HK-2 (cell line): ENCODE results near the gene RAB12.
"Not testable (repeated sequence)": the region's sequence is repeated elsewhere in the genome, so short reads cannot be mapped to it uniquely, and the experiment has no call there.

Experiments used
- DNase-seq: peaks from one replicate; pipeline ENCODE4 v3.0.0-alpha.2; 2018; ENCODE audit not compliant: unreplicated experiment

Gene RAB12

DNA sequence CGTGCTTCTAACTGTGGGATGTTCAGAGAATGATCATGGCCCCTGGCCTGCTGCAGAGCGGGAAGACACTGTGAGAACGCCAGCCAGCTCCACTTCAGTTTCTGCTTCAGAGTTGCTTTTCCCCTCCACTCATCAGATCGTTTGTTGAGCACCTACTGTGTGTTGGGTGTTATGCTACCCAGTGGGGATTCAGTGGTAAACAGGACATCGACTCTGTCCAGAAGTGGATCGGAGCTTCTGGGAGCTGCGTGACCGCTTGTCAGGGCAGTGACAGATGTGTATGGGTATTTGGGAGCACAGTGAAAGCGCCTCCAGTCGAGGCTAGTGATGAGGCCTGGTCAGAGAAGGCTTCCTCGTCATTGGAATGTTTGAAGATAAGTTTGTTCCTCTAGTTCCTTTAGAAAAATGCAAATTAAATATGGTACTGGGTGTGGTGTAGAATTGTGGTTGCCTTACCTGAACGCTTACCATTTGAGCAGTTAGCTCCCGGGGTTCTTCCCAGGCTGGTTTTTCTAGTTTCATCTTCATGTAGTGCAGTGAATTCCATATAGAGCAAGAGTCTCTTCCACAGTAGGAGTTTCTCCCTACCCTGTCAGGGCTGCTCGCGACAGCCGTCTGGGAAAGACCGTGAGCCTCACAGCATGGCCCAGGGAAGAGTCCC, 2.8 kb downstream of the RAB12 start:
- no peak for DNase-seq

DNA sequence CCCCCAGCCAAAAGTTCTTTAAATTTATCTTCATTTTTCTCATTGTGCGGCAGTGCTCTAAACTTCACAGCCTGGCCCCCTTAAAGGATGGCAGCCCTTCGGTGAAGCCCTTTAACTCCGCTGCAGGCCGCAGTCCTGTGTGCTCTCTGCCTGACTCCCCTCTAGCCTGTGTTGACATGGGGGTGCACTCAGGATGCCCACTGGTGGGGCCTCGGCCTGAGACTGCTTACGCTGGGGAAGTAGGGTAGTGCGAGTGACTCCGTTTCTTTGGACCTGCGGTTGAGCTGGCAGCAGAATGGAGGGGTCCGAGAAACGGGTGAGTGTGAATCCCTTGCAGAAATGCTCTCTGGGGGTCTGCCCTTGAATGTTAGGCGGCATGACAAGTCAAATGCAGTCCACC, 5.6 kb downstream of the RAB12 start:
- no peak for DNase-seq

DNA sequence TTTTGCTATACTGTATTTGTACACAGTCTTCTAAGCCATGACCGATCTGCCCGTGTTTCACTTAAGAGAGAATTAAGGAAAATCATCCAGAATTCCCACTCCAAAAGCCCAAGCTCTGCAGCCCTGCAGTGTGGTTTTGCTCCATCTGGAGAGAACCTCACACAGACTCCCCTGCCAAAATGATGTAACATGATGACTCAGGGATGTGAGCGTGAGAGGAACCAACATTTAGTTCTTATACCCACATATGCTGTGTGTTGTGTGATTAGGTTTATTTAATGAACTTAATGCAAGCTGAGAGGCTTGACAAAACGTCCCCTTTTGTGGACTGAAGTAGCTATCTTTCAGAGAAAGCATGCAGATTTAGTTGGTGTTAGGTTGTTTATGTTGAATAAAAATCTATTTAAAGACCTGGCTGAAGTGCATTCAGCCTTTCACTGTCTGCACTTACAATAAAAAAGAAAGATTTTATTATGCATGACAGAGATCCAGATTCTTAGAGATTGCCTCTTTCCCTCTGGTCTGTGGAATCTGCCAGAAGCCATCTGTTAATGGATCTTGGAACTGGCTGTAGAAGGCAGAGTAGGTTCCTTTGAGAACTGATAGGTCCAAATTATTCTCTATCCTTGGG, 6.3 kb downstream of the RAB12 start:
- no peak for DNase-seq

DNA sequence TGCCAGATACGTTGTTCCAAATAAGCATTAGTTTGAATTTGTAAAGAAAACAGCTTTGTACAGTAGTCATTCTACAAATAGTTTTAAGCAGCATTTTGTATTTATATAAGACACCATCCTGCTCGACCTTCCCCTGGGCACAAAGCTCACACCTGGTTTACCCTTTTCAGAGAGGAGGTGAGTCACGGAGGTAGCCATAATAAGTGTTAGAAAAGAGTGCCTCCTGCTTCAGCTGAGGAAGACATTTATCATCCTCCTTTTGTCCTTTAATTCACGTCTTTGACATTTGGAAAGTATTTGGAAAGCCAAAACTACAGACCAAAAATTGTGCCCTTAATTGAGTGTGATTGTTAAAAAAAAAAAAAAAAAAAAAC, 6.8 kb downstream of the RAB12 start:
- no peak for DNase-seq

DNA sequence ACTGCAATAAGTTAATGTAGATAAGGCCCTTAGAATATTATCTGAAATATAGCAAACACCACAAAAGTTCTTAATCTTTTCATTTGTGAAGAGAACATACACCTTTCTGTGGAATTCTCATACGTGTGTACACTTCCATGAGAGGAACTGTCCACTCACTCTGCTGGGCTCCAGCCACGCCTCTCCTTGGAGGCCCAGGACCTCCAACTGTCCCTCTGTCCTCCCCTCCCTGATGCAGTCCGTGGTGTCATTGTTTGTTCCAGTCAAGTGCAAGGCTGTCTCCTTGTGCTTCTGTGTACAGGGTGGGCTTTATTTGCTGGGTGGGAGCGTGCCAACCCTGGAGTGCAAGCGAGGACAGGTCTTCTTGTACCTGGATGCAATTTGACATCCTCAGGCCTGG, 8.7 kb downstream of the RAB12 start:
- no peak for DNase-seq

DNA sequence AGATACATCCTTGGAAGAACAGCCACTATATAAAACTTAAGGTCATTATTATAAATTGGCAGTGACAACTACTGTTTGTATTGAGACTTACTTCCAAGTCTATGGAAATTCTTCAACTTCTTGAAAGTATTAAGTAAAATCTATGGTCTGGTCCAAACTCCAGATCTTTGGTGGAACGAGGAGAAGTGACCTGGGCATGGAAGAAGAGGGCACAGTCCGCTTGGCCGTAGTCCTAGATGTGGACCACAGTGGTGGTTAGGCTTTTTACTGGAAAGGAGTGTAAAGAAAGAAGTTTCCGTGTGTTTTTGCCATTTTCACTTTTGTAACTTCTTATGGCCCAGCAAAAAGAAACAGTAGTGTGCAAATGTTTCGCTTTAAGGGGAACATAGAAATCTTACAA, 9.8 kb downstream of the RAB12 start:
- DNase-seq = no peak

DNA sequence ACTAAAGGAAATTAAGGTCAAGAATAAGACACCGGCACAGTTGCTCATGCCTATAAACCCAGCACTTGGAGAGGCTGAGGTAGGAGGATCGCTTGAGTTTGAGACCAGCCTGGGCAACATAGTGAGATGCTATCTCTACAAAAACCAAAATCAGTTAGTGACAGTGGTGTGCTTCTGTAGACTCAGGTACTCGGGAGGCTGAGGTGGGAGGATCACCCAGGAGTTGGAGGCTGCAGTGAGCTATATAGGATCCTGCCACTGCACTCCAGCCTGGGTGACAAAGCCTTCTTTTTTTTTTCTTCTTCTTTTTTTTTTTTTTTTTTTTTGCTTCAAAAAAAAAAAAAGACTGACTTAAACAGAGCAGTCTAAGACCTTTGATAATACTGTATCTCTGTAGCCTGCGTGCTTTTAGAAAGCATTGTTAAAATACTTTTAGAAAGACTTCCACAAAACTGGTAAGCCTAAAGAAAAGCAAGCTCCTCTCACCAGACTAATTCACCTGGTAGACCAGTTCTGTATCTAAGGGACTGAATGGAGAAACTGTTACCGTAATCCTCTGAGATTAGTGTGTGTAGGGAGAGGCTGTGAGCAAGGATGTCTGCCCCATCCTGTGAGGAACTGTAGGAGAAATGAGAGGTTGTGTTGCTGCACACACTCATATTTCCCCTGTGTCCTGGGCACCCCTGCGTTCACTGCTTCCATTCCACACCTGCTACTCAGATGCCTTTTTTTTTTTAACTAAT, 10.8 kb downstream of the RAB12 start:
- no peak for DNase-seq

DNA sequence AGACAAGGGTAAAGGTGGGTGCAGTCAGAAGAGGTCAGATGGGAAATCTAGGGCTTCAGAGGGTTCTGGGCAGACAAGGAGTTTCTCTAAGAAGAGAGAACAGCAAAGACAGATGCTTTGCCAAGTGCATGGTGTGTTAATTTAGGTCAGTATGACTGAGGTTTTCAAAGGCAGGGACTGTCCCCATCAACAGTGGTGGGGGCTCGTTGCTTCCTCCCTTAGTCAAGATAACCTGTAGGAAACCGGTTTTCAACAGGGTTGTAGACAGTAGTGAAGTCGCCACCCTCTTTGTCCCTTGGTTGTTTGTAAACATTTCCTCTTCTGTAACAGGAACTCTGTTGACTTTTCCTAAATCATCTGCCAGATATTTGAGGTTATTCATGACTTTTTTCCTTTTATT, 11.6 kb downstream of the RAB12 start:
- DNase-seq = no peak

DNA sequence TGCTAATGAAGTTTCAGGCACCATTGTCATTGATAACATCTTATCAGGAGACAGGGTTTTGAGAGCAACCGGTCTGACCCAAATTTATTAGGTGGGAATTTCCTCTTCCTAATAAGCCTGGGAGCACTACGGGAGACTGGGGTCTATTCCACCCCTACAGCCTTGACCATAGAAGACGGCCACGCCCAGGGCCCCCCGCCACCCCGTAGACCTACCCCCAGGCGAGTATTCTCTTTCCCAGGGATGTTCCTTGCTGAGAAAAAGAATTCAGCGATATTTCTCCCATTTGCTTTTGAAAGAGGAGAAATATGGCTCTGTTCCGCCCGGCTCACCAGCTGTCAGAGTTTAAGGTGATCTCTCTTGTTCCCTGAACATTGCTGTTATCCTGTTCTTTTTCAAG, 13.4 kb downstream of the RAB12 start:
- DNase-seq = not testable (repeated sequence)

DNA sequence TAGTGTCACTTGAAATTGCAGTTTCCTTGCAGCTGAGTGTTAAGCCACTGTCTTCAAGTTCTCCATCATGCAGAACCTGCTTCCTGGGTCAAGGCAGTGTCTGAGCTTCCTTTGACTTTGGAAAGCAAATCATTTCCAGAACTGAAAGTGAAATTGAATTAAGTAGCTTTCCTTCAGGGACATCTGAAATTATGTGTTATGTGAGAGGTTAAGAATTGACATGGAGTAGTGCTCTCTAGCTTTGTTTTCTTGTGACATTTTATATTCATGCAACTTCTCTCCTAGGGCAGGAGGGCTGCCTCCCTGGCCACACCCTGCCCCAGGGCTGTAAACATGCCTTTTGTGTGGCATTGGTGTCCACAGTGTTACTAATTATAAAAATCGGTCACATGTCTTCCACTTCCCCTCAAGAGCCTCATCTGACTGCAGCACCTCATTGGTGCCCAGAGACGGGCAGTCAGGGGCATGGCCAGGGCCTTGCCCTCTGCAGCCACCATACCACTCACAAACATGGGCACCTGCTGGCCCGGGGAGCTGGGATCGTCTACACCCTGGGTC, 14.4 kb downstream of the RAB12 start:
- no peak for DNase-seq

DNA sequence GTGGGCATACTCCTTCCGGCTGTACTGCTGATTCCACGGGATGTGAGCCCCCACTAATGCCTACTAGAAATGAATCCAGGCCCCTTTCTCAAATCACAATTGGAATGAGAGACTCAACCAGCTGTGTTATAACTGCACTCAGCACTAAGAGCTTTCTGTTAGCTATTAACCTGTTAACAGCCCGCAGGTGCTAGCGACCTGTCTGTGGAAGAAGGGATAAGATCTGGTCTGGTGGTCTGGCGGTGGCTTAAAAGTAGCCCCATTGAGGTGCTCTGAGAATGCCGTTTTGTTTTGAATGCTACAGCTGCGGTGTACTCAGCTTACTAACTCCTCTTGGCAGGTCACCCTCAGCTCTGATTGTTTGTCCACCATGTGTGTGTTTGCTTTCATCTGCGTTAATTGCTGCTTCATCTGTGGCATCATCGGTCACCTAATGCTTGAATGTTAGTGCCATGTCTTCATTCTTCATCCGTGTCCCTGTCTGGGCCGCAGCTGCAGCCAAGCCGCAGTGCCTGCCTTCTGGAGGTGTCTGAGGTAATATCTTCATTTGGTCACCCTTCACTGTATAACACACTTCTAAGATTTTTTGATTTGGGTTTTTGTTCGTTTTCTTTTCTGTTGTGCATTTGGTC, 16.3 kb downstream of the RAB12 start:
- DNase-seq = no peak

DNA sequence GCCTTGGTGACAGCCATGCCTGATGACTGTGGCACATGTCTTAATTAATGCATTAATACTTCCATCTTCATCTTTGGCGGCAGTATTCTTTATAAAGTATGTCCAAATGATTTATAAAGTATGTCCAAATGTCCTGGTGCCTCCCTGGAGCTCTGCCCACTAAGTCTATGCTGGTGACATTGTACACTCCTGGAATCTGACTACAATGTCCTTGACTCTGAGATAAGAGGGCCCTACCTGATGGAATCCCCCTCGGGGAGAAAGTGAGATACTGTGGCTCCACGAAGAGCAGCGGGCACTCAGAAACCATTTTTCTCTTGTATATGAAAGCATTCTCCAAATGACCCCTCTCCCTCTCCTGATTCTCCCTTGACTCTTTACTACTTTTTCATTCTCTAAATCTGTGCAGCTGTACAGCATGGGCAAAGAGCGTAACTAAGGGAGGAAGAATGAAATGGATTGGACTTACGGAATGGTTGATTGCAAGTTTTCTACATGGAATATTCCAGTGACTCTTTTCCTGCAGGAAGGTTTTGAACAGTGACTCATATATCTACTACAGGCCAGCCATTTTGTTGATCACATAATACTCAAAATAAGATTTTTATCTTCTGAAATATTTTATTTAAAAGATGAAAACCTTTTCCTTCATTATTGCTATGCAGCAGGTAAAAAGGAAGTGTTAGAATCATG, 17.3 kb downstream of the RAB12 start:
- no peak for DNase-seq

DNA sequence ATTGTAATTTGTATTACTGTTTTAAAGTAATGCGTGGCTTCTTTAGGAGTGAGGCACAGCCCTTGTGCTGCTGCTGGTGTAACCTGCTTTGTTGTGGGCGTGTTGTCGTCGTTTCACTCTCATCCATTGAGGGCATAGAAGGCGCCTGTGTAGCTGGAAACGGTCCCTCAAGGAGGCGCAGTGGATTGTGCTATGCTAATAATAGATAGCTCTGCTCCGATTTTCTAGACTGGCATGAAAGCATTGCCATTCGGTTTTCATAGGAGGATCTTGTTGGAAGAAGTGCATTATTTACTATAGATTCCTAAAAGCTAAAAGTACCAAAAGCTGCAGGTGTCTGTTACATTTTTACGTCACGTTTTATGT, 17.9 kb downstream of the RAB12 start:
- DNase-seq = no peak

DNA sequence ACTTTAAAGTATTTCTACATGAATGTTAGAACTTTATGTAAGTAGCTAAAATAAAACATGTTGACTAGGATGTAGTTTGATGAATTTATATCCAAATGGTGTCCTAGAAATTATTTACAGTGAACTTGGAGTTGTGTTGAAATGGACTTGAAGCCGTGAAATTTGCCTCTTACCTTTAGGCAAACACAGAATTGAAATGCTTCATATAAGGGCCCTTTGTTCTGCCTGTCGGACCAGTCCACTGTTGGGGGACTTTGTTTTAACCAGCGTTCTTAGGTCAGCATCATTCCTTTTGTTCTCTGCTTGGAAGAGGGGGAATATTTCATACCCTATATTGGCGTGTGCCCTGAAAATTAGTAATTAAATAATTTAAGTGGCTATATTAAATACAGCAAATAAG, 18.3 kb downstream of the RAB12 start:
- DNase-seq = no peak

DNA sequence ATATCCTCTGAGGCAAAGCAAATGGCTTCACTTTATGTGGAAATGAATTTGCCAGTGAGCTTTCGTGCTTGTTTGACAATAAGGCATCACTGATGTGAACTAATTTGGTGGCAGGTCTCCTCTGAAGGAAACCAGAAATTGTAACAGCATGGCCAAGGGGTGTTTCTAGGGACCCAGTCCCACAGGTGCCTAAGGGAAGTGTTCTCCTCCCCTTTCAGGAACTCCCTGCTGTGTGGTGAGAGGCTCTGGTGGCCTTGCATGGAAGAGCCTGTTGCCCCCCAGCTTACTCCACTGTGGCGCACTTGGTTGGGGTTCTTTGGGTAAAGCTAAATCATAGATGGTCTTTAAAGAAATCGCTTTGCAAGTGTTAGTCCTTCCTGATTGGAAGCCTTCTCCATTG, 20.4 kb downstream of the RAB12 start:
- no peak for DNase-seq

DNA sequence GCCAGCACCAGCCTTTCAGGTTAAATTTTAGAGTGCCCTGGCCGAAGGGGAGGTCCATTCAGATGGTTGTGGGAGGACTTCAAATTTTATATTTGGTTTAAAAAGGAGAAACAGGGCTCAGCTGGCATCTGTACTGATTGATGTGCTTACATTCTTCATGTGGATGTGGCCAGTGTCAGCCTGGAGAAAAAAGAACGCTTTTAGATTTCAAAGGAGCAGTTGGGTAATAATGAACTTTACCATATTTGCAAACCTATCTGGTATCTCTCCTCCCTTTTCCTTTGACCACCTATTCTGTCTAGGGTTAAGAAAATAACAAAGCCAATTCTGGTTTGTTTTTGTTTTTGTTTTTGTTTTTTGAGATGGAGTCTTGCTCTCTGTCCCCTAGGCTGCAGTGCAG, 21.3 kb downstream of the RAB12 start:
- no peak for DNase-seq

DNA sequence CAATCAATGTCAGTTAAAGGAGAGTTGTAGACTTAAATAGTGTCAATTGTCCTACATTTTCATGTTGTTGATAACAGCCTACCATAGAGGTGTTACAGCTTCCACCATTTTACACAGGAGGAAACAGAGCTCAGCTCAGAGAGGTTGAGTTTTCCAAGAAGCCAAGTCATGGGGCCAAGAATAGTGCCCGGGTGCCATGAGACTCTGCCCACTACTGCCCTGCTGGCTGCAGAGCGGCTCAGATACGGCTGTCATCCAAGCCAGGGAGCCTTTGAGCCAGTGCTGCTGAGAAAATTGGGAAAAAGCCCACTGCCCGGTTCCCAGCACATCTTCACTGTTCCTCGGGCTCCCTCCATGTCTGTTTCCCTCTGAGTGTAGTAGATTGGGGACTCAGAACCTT, 22.0 kb downstream of the RAB12 start:
- no peak for DNase-seq

DNA sequence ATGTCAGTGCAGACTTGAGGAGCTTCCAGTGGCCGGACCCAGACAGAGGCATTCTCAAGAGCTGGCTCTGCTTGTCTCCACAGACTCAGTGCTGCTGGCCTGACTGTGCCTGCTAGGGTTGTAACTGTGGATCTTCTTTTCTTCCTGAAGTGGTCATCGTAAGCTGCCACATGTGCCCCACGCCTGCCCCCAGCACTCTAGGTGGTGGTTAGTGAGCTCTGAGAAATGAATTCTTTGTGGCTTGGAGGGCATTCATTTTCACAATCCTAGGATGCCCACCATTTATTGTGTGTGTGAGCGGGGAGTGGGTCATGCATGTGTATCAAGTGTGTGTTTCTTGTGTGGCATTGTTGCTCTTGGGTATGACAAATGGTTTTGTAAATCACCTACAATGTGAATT, 23.1 kb downstream of the RAB12 start:
- no peak for DNase-seq

DNA sequence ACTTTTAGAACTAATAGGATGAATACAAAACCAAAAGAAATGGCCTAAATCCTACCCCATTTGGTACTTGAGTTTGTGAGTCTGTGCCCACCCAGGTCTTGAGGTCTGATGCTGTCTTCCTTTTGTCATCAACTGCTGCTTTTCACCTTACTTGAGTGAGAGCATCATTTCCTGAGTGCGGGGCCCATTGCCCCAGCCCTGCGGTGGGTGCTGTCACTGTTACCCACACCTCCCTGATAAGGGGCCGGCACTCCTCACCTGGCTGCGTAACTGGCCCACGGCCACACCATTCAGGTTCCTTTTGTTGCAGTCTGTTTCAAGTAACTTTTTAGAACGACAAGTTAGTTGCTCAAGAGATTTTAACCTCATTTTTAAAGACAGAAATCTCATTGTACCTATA, 25.3 kb downstream of the RAB12 start:
- DNase-seq = no peak

DNA sequence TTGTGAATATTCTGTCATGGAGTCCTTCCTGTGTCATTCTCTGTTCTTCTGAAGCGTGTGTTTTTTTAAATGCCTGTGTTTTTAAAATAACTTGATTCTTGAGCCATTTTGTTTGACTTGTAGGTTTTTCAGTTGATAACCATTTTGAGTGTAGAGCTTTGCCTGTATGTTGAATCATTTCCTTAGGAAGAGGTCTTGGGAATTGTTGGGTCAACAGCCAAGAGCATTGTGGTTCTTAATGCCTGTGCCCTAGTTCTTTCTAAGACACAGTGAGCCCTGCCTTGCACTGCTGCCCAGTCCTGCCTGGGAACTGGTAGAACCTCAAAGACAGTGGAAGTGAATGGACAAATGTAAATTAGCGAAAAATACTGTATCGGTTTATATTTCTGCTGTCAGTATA, 25.9 kb downstream of the RAB12 start:
- DNase-seq = no peak

DNA sequence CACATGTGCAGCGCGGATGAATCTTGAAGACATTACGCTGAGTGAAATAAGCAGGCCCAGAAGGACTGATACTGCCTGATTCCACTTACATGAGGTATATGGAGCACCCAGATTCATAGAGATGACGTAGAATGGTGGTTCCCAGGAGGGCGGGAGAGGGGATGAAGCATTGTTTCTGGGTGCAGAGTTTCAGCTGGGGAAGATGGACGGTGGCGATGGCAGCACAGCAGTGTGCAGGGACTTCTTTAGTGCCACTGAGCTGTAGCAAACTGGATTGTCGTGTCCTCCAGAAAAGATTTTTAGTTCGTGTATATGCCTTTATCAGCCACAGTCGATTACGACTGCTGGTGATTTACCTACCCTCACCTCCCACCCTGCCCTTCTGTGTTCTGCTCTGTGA, 30.5 kb downstream of the RAB12 start:
- DNase-seq = no peak

DNA sequence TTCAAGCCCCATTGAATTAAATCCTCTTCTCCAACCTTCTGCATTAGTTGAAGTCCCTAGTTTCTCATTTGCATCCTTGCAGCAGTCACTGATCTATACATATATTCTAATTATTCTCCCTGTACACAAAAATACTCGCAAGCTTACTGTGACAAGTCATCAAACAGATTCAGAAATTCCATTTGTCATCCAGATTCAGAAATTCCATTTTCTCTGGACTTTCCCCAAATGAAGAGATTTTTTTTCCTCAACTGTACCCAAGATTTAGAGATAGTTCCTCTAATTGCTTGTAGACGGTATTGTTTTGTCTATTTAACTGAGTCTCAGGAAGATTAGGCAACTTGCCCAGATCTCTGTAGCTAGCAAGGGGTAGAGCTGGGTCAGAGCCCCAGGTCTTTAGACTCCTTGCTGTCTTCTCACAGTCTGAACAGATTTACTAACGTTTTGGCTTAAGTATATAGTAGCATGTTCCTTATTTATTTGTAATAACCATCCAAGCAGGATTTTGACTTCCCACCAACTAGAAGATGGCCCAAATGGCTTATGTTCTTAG, 34.2 kb downstream of the RAB12 start:
- DNase-seq = no peak
